Ishikawa (cell line): ENCODE data around the gene LYRM2.

Experiments
- CEBPB ChIP-seq: IDR thresholded peaks from 2 replicates; pipeline ENCODE4 v1.6.1; 2012
- NFIC ChIP-seq: IDR thresholded peaks from 2 replicates; pipeline ENCODE4 v1.6.1; 2012
- TAF1 ChIP-seq: IDR thresholded peaks from 2 replicates; pipeline ENCODE4 v1.6.1; 2012; ENCODE audit warnings: low read depth, mild to moderate bottlenecking
- TF ChIP-seq, protein P1 (sequence below): IDR thresholded peaks from 2 replicates; pipeline ENCODE4 v1.6.1; 2012; ENCODE audit warnings: low read depth, mild to moderate bottlenecking

DNA sequence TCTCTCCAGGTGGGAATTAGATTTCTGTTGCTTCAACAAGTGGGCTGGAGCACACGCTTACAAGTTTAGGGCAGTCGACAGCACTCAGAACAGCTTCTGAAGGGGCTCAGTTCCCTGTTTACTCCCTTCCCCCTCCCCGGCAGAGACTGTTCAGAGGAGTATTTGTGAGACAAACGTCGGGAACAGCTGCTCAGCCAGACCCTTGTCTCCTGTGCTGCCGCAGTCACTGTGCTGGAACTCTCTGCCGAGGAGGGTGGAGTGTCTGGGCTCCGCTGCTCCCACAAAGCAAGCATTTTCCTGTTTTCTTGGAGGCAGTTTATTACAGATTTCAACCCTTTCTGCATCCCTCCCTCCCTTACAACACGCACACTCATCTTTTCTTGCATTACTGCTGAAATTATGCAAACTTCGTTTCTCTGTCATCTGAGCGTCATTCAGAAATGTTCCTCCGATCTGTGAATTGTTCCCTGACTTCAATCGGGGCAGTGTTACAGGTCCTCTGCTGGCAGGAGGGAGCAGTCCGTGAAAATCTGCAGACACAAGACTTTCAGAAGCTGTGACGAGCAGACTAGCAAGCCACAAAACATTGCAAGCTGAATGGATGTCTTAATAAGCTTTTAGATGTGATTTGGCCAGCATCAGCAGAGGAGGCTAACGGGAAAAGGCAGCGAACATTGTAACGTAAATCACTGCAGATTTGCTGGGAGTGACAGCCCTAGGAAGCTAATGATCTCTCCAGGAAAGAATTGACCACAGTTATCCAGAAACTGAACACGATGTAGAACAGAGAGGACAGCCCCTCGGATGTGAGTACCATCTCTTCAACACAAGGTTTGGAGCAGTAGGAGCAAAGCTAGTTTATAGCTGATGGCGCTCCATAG, 76.2 kb downstream of the LYRM2 start:
- TF ChIP-seq TAF1 (no peak), NFIC (no peak), CEBPB (no peak)
- TF ChIP-seq, protein P1, sequence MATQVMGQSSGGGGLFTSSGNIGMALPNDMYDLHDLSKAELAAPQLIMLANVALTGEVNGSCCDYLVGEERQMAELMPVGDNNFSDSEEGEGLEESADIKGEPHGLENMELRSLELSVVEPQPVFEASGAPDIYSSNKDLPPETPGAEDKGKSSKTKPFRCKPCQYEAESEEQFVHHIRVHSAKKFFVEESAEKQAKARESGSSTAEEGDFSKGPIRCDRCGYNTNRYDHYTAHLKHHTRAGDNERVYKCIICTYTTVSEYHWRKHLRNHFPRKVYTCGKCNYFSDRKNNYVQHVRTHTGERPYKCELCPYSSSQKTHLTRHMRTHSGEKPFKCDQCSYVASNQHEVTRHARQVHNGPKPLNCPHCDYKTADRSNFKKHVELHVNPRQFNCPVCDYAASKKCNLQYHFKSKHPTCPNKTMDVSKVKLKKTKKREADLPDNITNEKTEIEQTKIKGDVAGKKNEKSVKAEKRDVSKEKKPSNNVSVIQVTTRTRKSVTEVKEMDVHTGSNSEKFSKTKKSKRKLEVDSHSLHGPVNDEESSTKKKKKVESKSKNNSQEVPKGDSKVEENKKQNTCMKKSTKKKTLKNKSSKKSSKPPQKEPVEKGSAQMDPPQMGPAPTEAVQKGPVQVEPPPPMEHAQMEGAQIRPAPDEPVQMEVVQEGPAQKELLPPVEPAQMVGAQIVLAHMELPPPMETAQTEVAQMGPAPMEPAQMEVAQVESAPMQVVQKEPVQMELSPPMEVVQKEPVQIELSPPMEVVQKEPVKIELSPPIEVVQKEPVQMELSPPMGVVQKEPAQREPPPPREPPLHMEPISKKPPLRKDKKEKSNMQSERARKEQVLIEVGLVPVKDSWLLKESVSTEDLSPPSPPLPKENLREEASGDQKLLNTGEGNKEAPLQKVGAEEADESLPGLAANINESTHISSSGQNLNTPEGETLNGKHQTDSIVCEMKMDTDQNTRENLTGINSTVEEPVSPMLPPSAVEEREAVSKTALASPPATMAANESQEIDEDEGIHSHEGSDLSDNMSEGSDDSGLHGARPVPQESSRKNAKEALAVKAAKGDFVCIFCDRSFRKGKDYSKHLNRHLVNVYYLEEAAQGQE = no peak
